Ectodermal cell (in vitro differentiated cells): ENCODE results near the gene RAB3C.

Experiments
- H3K27ac ChIP-seq: 2 replicates; pipeline ENCODE4 v1.7.0; 2013; ENCODE audit warnings: mild to moderate bottlenecking, low read depth, low read length; ENCODE audit not compliant: insufficient read depth, poor library complexity, severe bottlenecking
- H3K27me3 ChIP-seq: 2 replicates; pipeline ENCODE4 v1.7.0; 2013; ENCODE audit warnings: mild to moderate bottlenecking, low read length; ENCODE audit not compliant: insufficient read depth, control insufficient read depth, poor library complexity, severe bottlenecking
- H3K36me3 ChIP-seq: one replicate; pipeline ENCODE4 v1.7.0; 2013; ENCODE audit warnings: low read length; ENCODE audit not compliant: control insufficient read depth, insufficient read depth
- H3K4me1 ChIP-seq: one replicate; pipeline ENCODE4 v1.7.0; 2013; ENCODE audit warnings: low read length; ENCODE audit not compliant: control insufficient read depth, insufficient read depth
- H3K4me3 ChIP-seq: 2 replicates; pipeline ENCODE4 v1.7.0; 2013; ENCODE audit warnings: low read depth, low read length, control low read depth; ENCODE audit not compliant: insufficient read depth
- H3K9me3 ChIP-seq: 2 replicates; pipeline ENCODE4 v1.7.0; 2013; ENCODE audit warnings: mild to moderate bottlenecking, low read length, moderate library complexity; ENCODE audit not compliant: control insufficient read depth
- WGBS, 2 experiments: methylation state at CpG; one replicate each; pipeline ENCODE4 v1.1.7; 2013; ENCODE audit warnings: missing lambda C conversion rate in 2 of 2; 5-methylcytosine and 5-hydroxymethylcytosine counted together

The RAB3C gene

GRCh38 chr5:58901271-58901670, 318.4 kb downstream of the RAB3C start:
- 93 to 95% methylated on average over 11 of the region's 11 CpGs for WGBS, 2 experiments
- Histone ChIP-seq H3K9me3 (no peaks in the 10 kb centered on the region), H3K27ac (no peak overlapping the region), H3K27me3 (no peaks in the 10 kb centered on the region), H3K36me3 (no peaks in the 10 kb centered on the region), H3K4me1 (peaks cover 2% of the 10 kb centered on the region), H3K4me3 (no peak overlapping the region)

GRCh38 chr5:58902305-58902704, 319.4 kb downstream of the RAB3C start:
- no peaks in the 10 kb centered on the region for H3K36me3 ChIP-seq
- H3K9me3 ChIP-seq, result no peaks in the 10 kb centered on the region
- H3K27ac ChIP-seq, result no peak overlapping the region
- H3K4me1 ChIP-seq, result peaks cover 2% of the 10 kb centered on the region
- H3K27me3 ChIP-seq, result no peaks in the 10 kb centered on the region
- no peak overlapping the region for H3K4me3 ChIP-seq

GRCh38 chr5:58902765-58903164, 319.9 kb downstream of the RAB3C start:
- Histone ChIP-seq H3K27me3 (no peaks in the 10 kb centered on the region), H3K36me3 (no peaks in the 10 kb centered on the region), H3K9me3 (no peaks in the 10 kb centered on the region), H3K4me1 (peaks cover 2% of the 10 kb centered on the region), H3K4me3 (no peak overlapping the region), H3K27ac (no peak overlapping the region)
- 89 to 95% methylated on average over 1 to 2 of the region's 2 CpGs for WGBS, 2 experiments

- Histone ChIP-seq H3K36me3 (no peaks in the 10 kb centered on the region), H3K4me1 (no peaks in the 10 kb centered on the region), H3K9me3 (no peaks in the 10 kb centered on the region), H3K4me3 (no peak overlapping the region), H3K27ac (no peak overlapping the region), H3K27me3 (no peaks in the 10 kb centered on the region)
- 91 to 94% methylated on average over 4 of the region's 4 CpGs for WGBS, 2 experiments
These were observed 321.9 kb downstream of the RAB3C start for GRCh38 chr5:58904737-58905136.

- Histone ChIP-seq H3K27ac (no peak overlapping the region), H3K4me1 (no peaks in the 10 kb centered on the region), H3K36me3 (no peaks in the 10 kb centered on the region), H3K4me3 (no peak overlapping the region), H3K9me3 (no peaks in the 10 kb centered on the region), H3K27me3 (no peaks in the 10 kb centered on the region)
These were observed 323.1 kb downstream of the RAB3C start for GRCh38 chr5:58905944-58906343.
